SK-N-SH (cell line): ENCODE results near the gene USP1. TPM values are rescaled to one million over a fixed set of nuclear protein-coding genes. Genes with fewer than 3 reads are reported as not detected.

Experiments used
- CTCF ChIA-PET: fragments of 300-600, 350-600 bp; formaldehyde crosslinking; extraction: SDS; loops from one replicate; lab custom pipeline; 2021; lab: Yijun Ruan, JAX
- POLR2A ChIA-PET: fragments of 350-600 bp; sonication (Branson Sonifier 250); formaldehyde crosslinking; extraction: SDS; loops from one replicate; lab custom pipeline; 2020; ENCODE audit warnings: antibody characterized with exemption, inconsistent platforms; lab: Yijun Ruan, JAX
- DNase-seq: peaks from one replicate; pipeline ENCODE4 v3.0.0; 2012
- H2AFZ ChIP-seq: fragments of 200-600 bp; sonication (generic); 2 replicates; pipeline ENCODE4 v1.8.1; 2016; ENCODE audit warnings: antibody characterized with exemption, mild to moderate bottlenecking, low read depth
- H3F3A ChIP-seq: fragments of 200-600 bp; sonication (generic); replicated peaks from 2 replicates; pipeline ENCODE3; 2016; ENCODE audit warnings: antibody characterized with exemption, mild to moderate bottlenecking; ENCODE audit not compliant: insufficient read depth
- H3K27ac ChIP-seq, 2 experiments: fragments of 200-500 bp in 1 of 2; fragments of 200-600 bp in 1 of 2; sonication (Bioruptor generic) in 1 of 2; sonication (generic), shearing (Covaris generic) in 1 of 2; 2 replicates each; pipeline versions ENCODE4 v1.5.1 to v1.6.1; 2014 to 2016; ENCODE audit warnings: low read depth in 2 of 2, inconsistent platforms in 1 of 2, low read length in 1 of 2, mild to moderate bottlenecking in 1 of 2, mixed read lengths in 1 of 2
- H3K27me3 ChIP-seq: fragments of 200-600 bp; sonication (generic), shearing (Covaris generic); 2 replicates; pipeline ENCODE4 v1.6.1; 2016; ENCODE audit warnings: mixed run types; ENCODE audit not compliant: insufficient read depth
- H3K36me3 ChIP-seq, 2 experiments: fragments of 200-500 bp in 1 of 2; fragments of 200-600 bp in 1 of 2; sonication (Bioruptor generic) in 1 of 2; sonication (generic) in 1 of 2; replicated peaks in 1 of 2; 2 replicates each; pipeline versions ENCODE3 to v1.5.1; 2014 to 2016; ENCODE audit warnings: low read length in 1 of 2, mild to moderate bottlenecking in 1 of 2; ENCODE audit not compliant: insufficient read depth in 2 of 2, control insufficient read depth in 1 of 2
- H3K4me1 ChIP-seq, 2 experiments: fragments of 200-500 bp in 1 of 2; fragments of 200-600 bp in 1 of 2; sonication (Bioruptor generic) in 1 of 2; sonication (generic), shearing (Covaris generic) in 1 of 2; 2 replicates each; pipeline versions ENCODE4 v1.5.1 to v1.6.1; 2014 to 2016; ENCODE audit warnings: low read depth in 1 of 2, low read length in 1 of 2, mixed run types in 1 of 2; ENCODE audit not compliant: insufficient read depth in 2 of 2, control insufficient read depth in 1 of 2
- H3K4me2 ChIP-seq: fragments of 200-600 bp; sonication (generic), shearing (Covaris generic); 2 replicates; pipeline ENCODE4 v1.6.1; 2017; ENCODE audit warnings: mixed run types
- H3K4me3 ChIP-seq, 2 experiments: fragments of 200-500 bp in 1 of 2; fragments of 200-600 bp in 1 of 2; sonication (Bioruptor generic) in 1 of 2; sonication (generic), shearing (Covaris generic) in 1 of 2; 2 replicates each; pipeline versions ENCODE4 v1.5.1 to v1.8.1; 2014 to 2016; ENCODE audit warnings: low read depth in 2 of 2, inconsistent platforms in 1 of 2, low read length in 1 of 2, mild to moderate bottlenecking in 1 of 2, mixed read lengths in 1 of 2, moderate library complexity in 1 of 2
- H3K79me2 ChIP-seq: fragments of 200-600 bp; sonication (generic); 2 replicates; pipeline ENCODE4 v1.8.1; 2017; ENCODE audit warnings: mild to moderate bottlenecking; ENCODE audit not compliant: insufficient read depth
- H3K9ac ChIP-seq: fragments of 200-600 bp; sonication (generic); 2 replicates; pipeline ENCODE4 v1.6.1; 2017; ENCODE audit warnings: mixed run types
- H3K9me2 ChIP-seq: fragments of 200-600 bp; sonication (generic); 2 replicates; pipeline ENCODE4 v1.6.1; 2017; ENCODE audit warnings: mixed run types
- H3K9me3 ChIP-seq: fragments of 200-600 bp; sonication (generic); 2 replicates; pipeline ENCODE4 v1.6.1; 2017; ENCODE audit warnings: mixed run types, mild to moderate bottlenecking, moderate library complexity
- H4K20me1 ChIP-seq: fragments of 200-600 bp; sonication (generic); 2 replicates; pipeline ENCODE4 v1.6.1; 2017; ENCODE audit warnings: mild to moderate bottlenecking, mixed run types; ENCODE audit not compliant: insufficient read depth
- FOSL2 ChIP-seq: IDR thresholded peaks from 2 replicates; pipeline ENCODE4 v1.4.0; 2012; ENCODE audit warnings: low read depth, mild to moderate bottlenecking, moderate library complexity, borderline replicate concordance
- FOXJ3 ChIP-seq: sonication (generic); formaldehyde crosslinking; IDR thresholded peaks from 2 replicates; pipeline ENCODE4 v1.5.1; 2020; ENCODE audit warnings: mild to moderate bottlenecking, missing genetic modification reagents
- JUND ChIP-seq: IDR thresholded peaks from 2 replicates; pipeline ENCODE4 v1.4.0; 2012
- MEF2A ChIP-seq: IDR thresholded peaks from 2 replicates; pipeline ENCODE4 v1.4.0; 2012; ENCODE audit warnings: low read depth, borderline replicate concordance
- MXI1 ChIP-seq: IDR thresholded peaks from 2 replicates; pipeline ENCODE4 v1.6.1; 2012; ENCODE audit warnings: mild to moderate bottlenecking, low read depth, low read length, improper control_type of control experiment
- NFIC ChIP-seq: IDR thresholded peaks from 2 replicates; pipeline ENCODE4 v1.4.0; 2012; ENCODE audit warnings: borderline replicate concordance
- POLR2AphosphoS5 ChIP-seq: IDR thresholded peaks from 2 replicates; pipeline ENCODE4 v1.6.1; 2012; ENCODE audit warnings: low read depth, low read length
- RCOR1 ChIP-seq: fragments of 150-350 bp; IDR thresholded peaks from 2 replicates; pipeline ENCODE4 v1.6.1; 2017; ENCODE audit warnings: antibody characterized with exemption, low read length
- REST ChIP-seq: IDR thresholded peaks from 2 replicates; pipeline ENCODE4 v1.6.1; 2012; ENCODE audit warnings: mild to moderate bottlenecking, low read depth, low read length, moderate library complexity
- RXRA ChIP-seq: IDR thresholded peaks from 2 replicates; pipeline ENCODE4 v1.4.0; 2012; ENCODE audit warnings: low read depth, mild to moderate bottlenecking, borderline replicate concordance
- SMC3 ChIP-seq: IDR thresholded peaks from 2 replicates; pipeline ENCODE4 v1.6.1; 2012; ENCODE audit warnings: low read depth, low read length, improper control_type of control experiment
- TAF1 ChIP-seq: IDR thresholded peaks from 2 replicates; pipeline ENCODE4 v1.6.1; 2012; ENCODE audit warnings: low read depth, mild to moderate bottlenecking, low read length, moderate library complexity, borderline replicate concordance
- TCF12 ChIP-seq: IDR thresholded peaks from 2 replicates; pipeline ENCODE4 v1.4.0; 2012
- YY1 ChIP-seq: IDR thresholded peaks from 2 replicates; pipeline ENCODE4 v1.4.0; 2012; ENCODE audit warnings: low read depth, mild to moderate bottlenecking
- WGBS: methylation state at CpG from one replicate; pipeline ENCODE4 v1.1.6; 2017; ENCODE audit warnings: low lambda C conversion rate; 5-methylcytosine and 5-hydroxymethylcytosine counted together
- polyA plus RNA-seq, 3 experiments: library from polyadenylated mRNA; depleted of rRNA; stranded (reverse); fragments of >200 nt; gene quantifications; 2 replicates each; pipeline ENCODE4 v1.2.3, GENCODE V29; 2012
- TF ChIP-seq, protein P1 (sequence below): IDR thresholded peaks from 2 replicates; pipeline ENCODE4; 2012
- TF ChIP-seq, protein P2 (sequence below): fragments of 150-350 bp; IDR thresholded peaks from 2 replicates; pipeline ENCODE4 v1.6.1; 2016; ENCODE audit warnings: mild to moderate bottlenecking, low read depth, low read length

The USP1 gene
- polyA plus RNA-seq, 1 of the 3 experiments (the other 2 are of a cell fraction), result 4.3 TPM

GRCh38 chr1:62493656-62494055, 56.8 kb downstream of the USP1 start:
- POLR2A ChIA-PET, result no interaction called here
- no peaks in the 10 kb centered on the region for H3K27me3 ChIP-seq
- WGBS, result 55% methylated on average over 3 of the region's 3 CpGs
- H3K9ac ChIP-seq, result no peak overlapping the region
- no peak overlapping the region for H3K4me3 ChIP-seq
- peaks cover 0 to 10% of the 10 kb centered on the region in 2 experiments; a peak in 1 of 4 replicates for H3K4me1 ChIP-seq
- H2AFZ ChIP-seq, result no peak overlapping the region
- H3F3A ChIP-seq, result peaks cover 28% of the 10 kb centered on the region
- 0 out of 2 replicates have a peak overlapping the region, but pooled peaks have one; percentile 15 for H3K4me2 ChIP-seq
- TF ChIP-seq, protein P1, sequence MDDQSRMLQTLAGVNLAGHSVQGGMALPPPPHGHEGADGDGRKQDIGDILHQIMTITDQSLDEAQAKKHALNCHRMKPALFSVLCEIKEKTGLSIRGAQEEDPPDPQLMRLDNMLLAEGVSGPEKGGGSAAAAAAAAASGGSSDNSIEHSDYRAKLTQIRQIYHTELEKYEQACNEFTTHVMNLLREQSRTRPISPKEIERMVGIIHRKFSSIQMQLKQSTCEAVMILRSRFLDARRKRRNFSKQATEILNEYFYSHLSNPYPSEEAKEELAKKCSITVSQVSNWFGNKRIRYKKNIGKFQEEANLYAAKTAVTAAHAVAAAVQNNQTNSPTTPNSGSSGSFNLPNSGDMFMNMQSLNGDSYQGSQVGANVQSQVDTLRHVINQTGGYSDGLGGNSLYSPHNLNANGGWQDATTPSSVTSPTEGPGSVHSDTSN, result no peak
- TF ChIP-seq MEF2A (no peak), NFIC (no peak), TAF1 (no peak), FOXJ3 (CRISPR knock-in tag) (no peak), REST (no peak), JUND (peak; percentile 75), RXRA (no peak; the same call in 1 of the 2 replicates), MXI1 (no peak), TCF12 (0 out of 2 replicates have a peak, but pooled peaks have one; percentile 14), RCOR1 (no peak), SMC3 (no peak), POLR2AphosphoS5 (no peak), YY1 (no peak), FOSL2 (peak; percentile 83; the same call in 1 of the 2 replicates)
- TF ChIP-seq, protein P2, sequence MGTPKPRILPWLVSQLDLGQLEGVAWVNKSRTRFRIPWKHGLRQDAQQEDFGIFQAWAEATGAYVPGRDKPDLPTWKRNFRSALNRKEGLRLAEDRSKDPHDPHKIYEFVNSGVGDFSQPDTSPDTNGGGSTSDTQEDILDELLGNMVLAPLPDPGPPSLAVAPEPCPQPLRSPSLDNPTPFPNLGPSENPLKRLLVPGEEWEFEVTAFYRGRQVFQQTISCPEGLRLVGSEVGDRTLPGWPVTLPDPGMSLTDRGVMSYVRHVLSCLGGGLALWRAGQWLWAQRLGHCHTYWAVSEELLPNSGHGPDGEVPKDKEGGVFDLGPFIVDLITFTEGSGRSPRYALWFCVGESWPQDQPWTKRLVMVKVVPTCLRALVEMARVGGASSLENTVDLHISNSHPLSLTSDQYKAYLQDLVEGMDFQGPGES, result no peak
- no peaks in the 10 kb centered on the region for H3K9me3 ChIP-seq
- H3K79me2 ChIP-seq, result no peaks in the 10 kb centered on the region
- H3K36me3 ChIP-seq, result peaks cover 49 to 68% of the 10 kb centered on the region in 2 experiments
- no peak for DNase-seq
- H3K9me2 ChIP-seq, result no peaks in the 10 kb centered on the region
- CTCF ChIA-PET, result interaction anchor here (1.3 kb wide), 1 partner anchor 15 kb away, joined by 7 read pairs; no protein-coding TSS in a partner anchor
- peak overlapping the region in 1 of 2 experiments; percentile 66; a peak in 2 of 4 replicates for H3K27ac ChIP-seq
- no peaks in the 10 kb centered on the region for H4K20me1 ChIP-seq
